A549 (cell line): Measurements from ENCODE around the gene RNF44. TPM values are rescaled to one million over a fixed set of nuclear protein-coding genes. Genes with fewer than 3 reads are reported as not detected.

Source experiments
- ATAC-seq, 2 experiments: fragments of 200-7000 bp in 1 of 2; fragments of >200 bp in 1 of 2; cut with Nextera tagmentation in 1 of 2; cut with Tn5 transposase in 1 of 2; 3 replicates each; pipeline versions ENCODE4 v1.8.0 to v1.9.1; 2018 to 2020; ENCODE audit warnings: mild to moderate bottlenecking in 1 of 2, moderate library complexity in 1 of 2
- CTCF ChIA-PET: fragments of 300-600 bp; sonication (Branson Sonifier 250); formaldehyde crosslinking; extraction: SDS; loops from one replicate; lab custom pipeline; 2021; ENCODE audit warnings: antibody characterized with exemption, inconsistent platforms; lab: Yijun Ruan, JAX
- POLR2A ChIA-PET: fragments of 350-600 bp; formaldehyde crosslinking; extraction: SDS; loops from one replicate; lab custom pipeline; 2021; ENCODE audit warnings: antibody characterized with exemption, inconsistent platforms; lab: Yijun Ruan, JAX
- DNase-seq, 2 experiments: peaks; one replicate each; pipeline versions ENCODE4 v3.0.0 to v3.0.0-alpha.2; 2011 to 2016; ENCODE audit warnings: low read depth in 1 of 2, low spot score in 1 of 2
- FAIRE-seq: peaks from 2 replicates; lab custom pipeline; 2011; peaks lifted over from hg19 to GRCh38; lab: Jason Lieb, UNC
- H3K27ac ChIP-seq, 2 experiments: fragments of >200 bp; sonication (Bioruptor Twin); formaldehyde crosslinking; 3 replicates each; pipeline ENCODE4 v1.5.1; 2016 to 2017
- H3K4me1 ChIP-seq: fragments of >200 bp; sonication (Bioruptor Twin); formaldehyde crosslinking; 3 replicates; pipeline ENCODE4 v1.6.1; 2016
- H3K4me2 ChIP-seq: fragments of >200 bp; sonication (Bioruptor Twin); formaldehyde crosslinking; 3 replicates; pipeline ENCODE4 v1.6.1; 2016
- H3K4me3 ChIP-seq: fragments of >200 bp; sonication (Bioruptor Twin); formaldehyde crosslinking; 3 replicates; pipeline ENCODE4 v1.5.1; 2016
- H3K9me3 ChIP-seq: fragments of >200 bp; sonication (Bioruptor Twin); formaldehyde crosslinking; 3 replicates; pipeline ENCODE4 v1.6.1; 2016
- ESRRA ChIP-seq: fragments of 150-350 bp; IDR thresholded peaks from 2 replicates; pipeline ENCODE4 v1.6.1; 2014; ENCODE audit warnings: mild to moderate bottlenecking, low read length, borderline replicate concordance
- GATA3 ChIP-seq: IDR thresholded peaks from 2 replicates; pipeline ENCODE4 v1.6.1; 2012; ENCODE audit warnings: borderline replicate concordance
- HDAC2 ChIP-seq: fragments of 200-600 bp; sonication (generic); IDR thresholded peaks from 2 replicates; pipeline ENCODE4 v1.6.1; 2016
- HOXB13 ChIP-seq: fragments of 250-450 bp; sonication (Bioruptor Pico); IDR thresholded peaks from 2 replicates; pipeline ENCODE4 v1.5.0; 2020; ENCODE audit warnings: low read depth, mild to moderate bottlenecking, moderate library complexity
- KDM1A ChIP-seq: fragments of 200-600 bp; sonication (generic); IDR thresholded peaks from 2 replicates; pipeline ENCODE4 v1.6.1; 2016; ENCODE audit warnings: low read depth, mild to moderate bottlenecking
- MYC ChIP-seq: IDR thresholded peaks from 2 replicates; pipeline ENCODE4 v1.6.1; 2012; ENCODE audit warnings: mild to moderate bottlenecking, inconsistent platforms, low read length, improper control_type of control experiment, borderline replicate concordance
- TFCP2L1 ChIP-seq: fragments of 250-450 bp; sonication (Bioruptor Pico); IDR thresholded peaks from 2 replicates; pipeline ENCODE4 v1.5.0; 2021; ENCODE audit warnings: mild to moderate bottlenecking
- ZSCAN20 ChIP-seq: fragments of 250-450 bp; sonication (Bioruptor Pico); IDR thresholded peaks from 2 replicates; pipeline ENCODE4 v1.8.0; 2022; ENCODE audit warnings: mild to moderate bottlenecking, moderate library complexity
- WGBS: methylation state at CpG from one replicate; pipeline ENCODE4 v1.1.6; 2017; ENCODE audit errors: missing lambda C conversion rate; 5-methylcytosine and 5-hydroxymethylcytosine counted together
- polyA plus RNA-seq, 4 experiments: library from polyadenylated mRNA; depleted of rRNA in 3 of 4; stranded (reverse); fragments of >200 nt; fragmentation: RNase III in 1 of 4; extraction: RNeasy Plus Mini Kit Qiagen cat#74134 plus additional on column Dnase treatment in 1 of 4; gene quantifications; 2 replicates in 3 of 4; 3 replicates in 1 of 4; pipeline ENCODE4 v1.2.3, GENCODE V29; 2011 to 2017
- TF ChIP-seq, protein P1 (sequence below): fragments of 250-450 bp; sonication (Bioruptor Pico); IDR thresholded peaks from 2 replicates; pipeline ENCODE4 v1.5.0; 2020; ENCODE audit warnings: low read depth, mild to moderate bottlenecking, moderate library complexity
- TF ChIP-seq, protein P2 (sequence below): IDR thresholded peaks from 2 replicates; pipeline ENCODE4 v1.6.1; 2012
- TF ChIP-seq, protein P3 (sequence below): fragments of >200 bp; sonication (Bioruptor Twin); formaldehyde crosslinking; IDR thresholded peaks from 3 replicates; pipeline ENCODE4 v1.5.1; 2016
- TF ChIP-seq, protein P4 (sequence below): fragments of 200-600 bp; sonication (generic); IDR thresholded peaks from 2 replicates; pipeline ENCODE4 v1.6.1; 2016; ENCODE audit warnings: antibody characterized with exemption, mild to moderate bottlenecking, moderate library complexity
- TF ChIP-seq, protein P5 (sequence below): IDR thresholded peaks from 2 replicates; pipeline ENCODE4 v1.6.1; 2012; ENCODE audit warnings: low read depth, borderline replicate concordance
- TF ChIP-seq, protein P6 (sequence below): IDR thresholded peaks from 2 replicates; pipeline ENCODE4 v1.6.1; 2012

The RNF44 gene
- polyA plus RNA-seq, 2 of the 4 experiments (the other 2 are of a cell fraction), result 9.2 to 32.7 TPM

DNA sequence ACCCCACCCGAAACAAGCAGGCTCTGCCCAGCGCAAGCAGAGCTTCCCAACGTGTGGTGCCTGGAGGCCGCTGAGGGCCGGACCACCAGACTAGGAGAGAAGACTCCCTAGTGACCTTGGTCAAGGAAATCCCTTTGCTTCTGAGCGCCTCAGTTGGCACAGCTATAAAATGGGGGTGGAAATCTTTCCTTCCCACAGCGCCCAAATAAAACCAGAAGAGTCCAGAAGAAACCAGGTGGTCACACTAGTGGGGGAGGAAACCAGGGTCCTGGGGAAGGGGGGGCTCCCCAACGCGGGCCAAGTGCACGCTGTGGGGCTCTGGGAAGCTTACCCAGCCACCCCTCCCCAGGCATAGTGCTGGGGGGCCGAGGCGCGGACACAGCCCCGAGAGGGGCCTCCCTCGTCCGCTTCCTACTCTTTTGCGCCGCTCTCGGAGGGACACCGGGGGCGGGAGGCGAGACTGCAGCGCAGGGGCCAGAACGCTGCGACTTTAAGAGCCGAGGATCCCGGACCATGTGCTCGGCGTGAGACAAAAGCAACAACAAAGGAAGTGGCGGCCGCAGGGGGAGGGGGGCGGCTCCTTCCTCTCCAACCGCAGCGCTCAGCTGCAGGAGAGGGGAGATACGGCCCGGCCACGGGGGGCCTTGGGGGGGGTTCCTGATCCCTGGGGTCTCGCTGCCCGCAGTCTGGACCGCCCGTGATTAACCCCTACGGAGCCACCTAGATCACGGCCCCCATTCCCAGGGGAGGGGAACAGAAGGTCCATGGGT is 885 bp downstream of the RNF44 start:
- Histone ChIP-seq H3K4me1 (peaks cover 50% of the 10 kb centered on the region), H3K4me2 (peak overlapping the region; percentile 97), H3K9me3 (no peaks in the 10 kb centered on the region), H3K27ac (peak overlapping the region; percentile 95 to 97), H3K4me3 (peak overlapping the region; percentile 84)
- DNase-seq (peak; percentile 59 to 77), ATAC-seq (peak; percentile 32 to 58; a peak in 4 of 6 replicates), FAIRE-seq (no peak)
- POLR2A ChIA-PET, result interaction anchor here (0.5 to 1.9 kb wide), 10 partner anchors 13 to 412 kb away, joined by 3 to 11 read pairs (median 4); partner anchors contain the start of genes CLTB, FAF2, KIAA1191 and NOP16
- WGBS, result 2% methylated on average over 28 of the region's 43 CpGs
- TF ChIP-seq, protein P1, sequence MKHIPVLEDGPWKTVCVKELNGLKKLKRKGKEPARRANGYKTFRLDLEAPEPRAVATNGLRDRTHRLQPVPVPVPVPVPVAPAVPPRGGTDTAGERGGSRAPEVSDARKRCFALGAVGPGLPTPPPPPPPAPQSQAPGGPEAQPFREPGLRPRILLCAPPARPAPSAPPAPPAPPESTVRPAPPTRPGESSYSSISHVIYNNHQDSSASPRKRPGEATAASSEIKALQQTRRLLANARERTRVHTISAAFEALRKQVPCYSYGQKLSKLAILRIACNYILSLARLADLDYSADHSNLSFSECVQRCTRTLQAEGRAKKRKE, result peak; percentile 27; the same call in 1 of the 2 replicates
- TF ChIP-seq MYC (peak; percentile 96), TFCP2L1 (CRISPR knock-in tag) (0 out of 2 replicates have a peak, but pooled peaks have one; percentile 17), ESRRA (0 out of 2 replicates have a peak, but pooled peaks have one; percentile 38), ZSCAN20 (no peak), HDAC2 (0 out of 2 replicates have a peak, but pooled peaks have one; percentile 20), GATA3 (peak; percentile 29; the same call in 1 of the 2 replicates), KDM1A (peak; percentile 86), HOXB13 (CRISPR knock-in tag) (no peak)
- TF ChIP-seq, protein P2, sequence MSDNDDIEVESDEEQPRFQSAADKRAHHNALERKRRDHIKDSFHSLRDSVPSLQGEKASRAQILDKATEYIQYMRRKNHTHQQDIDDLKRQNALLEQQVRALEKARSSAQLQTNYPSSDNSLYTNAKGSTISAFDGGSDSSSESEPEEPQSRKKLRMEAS, result peak; percentile 98
- TF ChIP-seq, protein P3, sequence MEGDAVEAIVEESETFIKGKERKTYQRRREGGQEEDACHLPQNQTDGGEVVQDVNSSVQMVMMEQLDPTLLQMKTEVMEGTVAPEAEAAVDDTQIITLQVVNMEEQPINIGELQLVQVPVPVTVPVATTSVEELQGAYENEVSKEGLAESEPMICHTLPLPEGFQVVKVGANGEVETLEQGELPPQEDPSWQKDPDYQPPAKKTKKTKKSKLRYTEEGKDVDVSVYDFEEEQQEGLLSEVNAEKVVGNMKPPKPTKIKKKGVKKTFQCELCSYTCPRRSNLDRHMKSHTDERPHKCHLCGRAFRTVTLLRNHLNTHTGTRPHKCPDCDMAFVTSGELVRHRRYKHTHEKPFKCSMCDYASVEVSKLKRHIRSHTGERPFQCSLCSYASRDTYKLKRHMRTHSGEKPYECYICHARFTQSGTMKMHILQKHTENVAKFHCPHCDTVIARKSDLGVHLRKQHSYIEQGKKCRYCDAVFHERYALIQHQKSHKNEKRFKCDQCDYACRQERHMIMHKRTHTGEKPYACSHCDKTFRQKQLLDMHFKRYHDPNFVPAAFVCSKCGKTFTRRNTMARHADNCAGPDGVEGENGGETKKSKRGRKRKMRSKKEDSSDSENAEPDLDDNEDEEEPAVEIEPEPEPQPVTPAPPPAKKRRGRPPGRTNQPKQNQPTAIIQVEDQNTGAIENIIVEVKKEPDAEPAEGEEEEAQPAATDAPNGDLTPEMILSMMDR, result no peak
- TF ChIP-seq, protein P4, sequence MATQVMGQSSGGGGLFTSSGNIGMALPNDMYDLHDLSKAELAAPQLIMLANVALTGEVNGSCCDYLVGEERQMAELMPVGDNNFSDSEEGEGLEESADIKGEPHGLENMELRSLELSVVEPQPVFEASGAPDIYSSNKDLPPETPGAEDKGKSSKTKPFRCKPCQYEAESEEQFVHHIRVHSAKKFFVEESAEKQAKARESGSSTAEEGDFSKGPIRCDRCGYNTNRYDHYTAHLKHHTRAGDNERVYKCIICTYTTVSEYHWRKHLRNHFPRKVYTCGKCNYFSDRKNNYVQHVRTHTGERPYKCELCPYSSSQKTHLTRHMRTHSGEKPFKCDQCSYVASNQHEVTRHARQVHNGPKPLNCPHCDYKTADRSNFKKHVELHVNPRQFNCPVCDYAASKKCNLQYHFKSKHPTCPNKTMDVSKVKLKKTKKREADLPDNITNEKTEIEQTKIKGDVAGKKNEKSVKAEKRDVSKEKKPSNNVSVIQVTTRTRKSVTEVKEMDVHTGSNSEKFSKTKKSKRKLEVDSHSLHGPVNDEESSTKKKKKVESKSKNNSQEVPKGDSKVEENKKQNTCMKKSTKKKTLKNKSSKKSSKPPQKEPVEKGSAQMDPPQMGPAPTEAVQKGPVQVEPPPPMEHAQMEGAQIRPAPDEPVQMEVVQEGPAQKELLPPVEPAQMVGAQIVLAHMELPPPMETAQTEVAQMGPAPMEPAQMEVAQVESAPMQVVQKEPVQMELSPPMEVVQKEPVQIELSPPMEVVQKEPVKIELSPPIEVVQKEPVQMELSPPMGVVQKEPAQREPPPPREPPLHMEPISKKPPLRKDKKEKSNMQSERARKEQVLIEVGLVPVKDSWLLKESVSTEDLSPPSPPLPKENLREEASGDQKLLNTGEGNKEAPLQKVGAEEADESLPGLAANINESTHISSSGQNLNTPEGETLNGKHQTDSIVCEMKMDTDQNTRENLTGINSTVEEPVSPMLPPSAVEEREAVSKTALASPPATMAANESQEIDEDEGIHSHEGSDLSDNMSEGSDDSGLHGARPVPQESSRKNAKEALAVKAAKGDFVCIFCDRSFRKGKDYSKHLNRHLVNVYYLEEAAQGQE, result no peak
- TF ChIP-seq, protein P5, sequence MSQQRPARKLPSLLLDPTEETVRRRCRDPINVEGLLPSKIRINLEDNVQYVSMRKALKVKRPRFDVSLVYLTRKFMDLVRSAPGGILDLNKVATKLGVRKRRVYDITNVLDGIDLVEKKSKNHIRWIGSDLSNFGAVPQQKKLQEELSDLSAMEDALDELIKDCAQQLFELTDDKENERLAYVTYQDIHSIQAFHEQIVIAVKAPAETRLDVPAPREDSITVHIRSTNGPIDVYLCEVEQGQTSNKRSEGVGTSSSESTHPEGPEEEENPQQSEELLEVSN, result 0 out of 2 replicates have a peak, but pooled peaks have one; percentile 14
- TF ChIP-seq, protein P6, sequence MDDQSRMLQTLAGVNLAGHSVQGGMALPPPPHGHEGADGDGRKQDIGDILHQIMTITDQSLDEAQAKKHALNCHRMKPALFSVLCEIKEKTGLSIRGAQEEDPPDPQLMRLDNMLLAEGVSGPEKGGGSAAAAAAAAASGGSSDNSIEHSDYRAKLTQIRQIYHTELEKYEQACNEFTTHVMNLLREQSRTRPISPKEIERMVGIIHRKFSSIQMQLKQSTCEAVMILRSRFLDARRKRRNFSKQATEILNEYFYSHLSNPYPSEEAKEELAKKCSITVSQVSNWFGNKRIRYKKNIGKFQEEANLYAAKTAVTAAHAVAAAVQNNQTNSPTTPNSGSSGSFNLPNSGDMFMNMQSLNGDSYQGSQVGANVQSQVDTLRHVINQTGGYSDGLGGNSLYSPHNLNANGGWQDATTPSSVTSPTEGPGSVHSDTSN, result no peak
- CTCF ChIA-PET, result interaction anchor here (1.0 to 6.2 kb wide), 6 partner anchors 13 to 806 kb away, joined by 3 to 37 read pairs (median 4); partner anchors contain the start of genes CDHR2, CLTB and FAF2

DNA sequence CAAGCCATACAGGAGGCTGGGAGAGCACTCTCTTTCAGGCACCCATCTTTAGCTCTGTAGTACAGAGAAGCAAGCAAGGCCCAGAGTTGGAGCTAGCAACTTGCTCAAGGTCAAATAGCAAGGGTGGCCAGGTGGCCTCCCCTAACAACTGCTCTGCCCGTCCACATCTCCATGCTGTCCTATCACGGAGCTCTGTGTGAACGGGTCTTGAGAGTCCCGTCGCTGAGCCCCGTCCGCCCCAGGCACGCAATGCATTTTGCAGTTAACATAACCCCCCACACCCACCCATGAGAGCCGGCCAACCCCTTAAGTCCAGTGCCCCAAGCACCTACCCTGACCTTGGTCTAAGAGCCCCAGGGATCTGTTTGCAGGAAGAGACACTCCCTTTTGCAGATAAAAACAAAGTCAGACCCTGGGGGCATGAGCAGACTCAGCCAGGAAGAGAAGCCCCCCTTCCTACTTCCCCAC is 1.5 kb downstream of the RNF44 start:
- no peak for TF ChIP-seq GATA3
- TF ChIP-seq ESRRA, result peak; percentile 14; the same call in 1 of the 2 replicates
- no peak for FAIRE-seq
- WGBS, result 7% methylated on average over 9 of the region's 9 CpGs
- H3K4me3 ChIP-seq, result peak overlapping the region; percentile 84
- peaks cover 53% of the 10 kb centered on the region for H3K4me1 ChIP-seq
- no peaks in the 10 kb centered on the region for H3K9me3 ChIP-seq
- ChIA-PET POLR2A (interaction anchor here (0.7 to 1.3 kb wide), 3 partner anchors 63 to 88 kb away, joined by 3 to 10 read pairs (median 5); partner anchors contain the start of gene FAF2), CTCF (interaction anchor here (1.1 to 6.2 kb wide), 5 partner anchors 22 to 806 kb away, joined by 3 to 37 read pairs (median 5); partner anchors contain the start of genes CLTB and FAF2)
- no peak for DNase-seq
- H3K4me2 ChIP-seq, result peak overlapping the region; percentile 97
- ATAC-seq, result no peak
- peak overlapping the region; percentile 95 to 97 for H3K27ac ChIP-seq
